Measurements from ENCODE around the gene LCE1D. TPM values are rescaled to one million over a fixed set of nuclear protein-coding genes. Genes with fewer than 3 reads are reported as not detected.

Gene LCE1D, protein sequence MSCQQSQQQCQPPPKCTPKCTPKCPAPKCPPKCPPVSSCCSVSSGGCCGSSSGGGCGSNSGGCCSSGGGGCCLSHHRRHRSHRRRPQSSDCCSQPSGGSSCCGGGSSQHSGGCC
- not detected in 2 replicates for total RNA-seq
- long read RNA-seq, result 0 reads

DNA sequence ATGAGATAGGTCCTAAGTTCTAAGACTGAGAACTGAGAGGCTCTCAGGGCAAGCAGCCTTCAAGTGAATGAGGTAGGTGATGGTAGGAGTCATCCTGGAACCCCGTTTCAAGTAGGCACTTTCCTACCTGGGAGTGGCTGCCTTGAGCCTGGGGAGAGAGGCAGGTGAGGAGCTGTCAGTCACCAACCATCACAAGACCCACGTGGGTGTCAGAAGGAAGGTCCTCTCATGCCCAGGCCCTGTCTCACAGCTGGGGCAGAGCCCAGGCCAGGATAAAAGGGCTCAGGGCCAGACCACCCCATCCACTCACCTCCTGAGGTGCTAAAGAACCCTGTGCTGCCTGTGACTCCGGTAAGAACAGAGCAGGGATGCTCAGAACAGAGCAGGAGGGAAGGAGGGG lies at the start of gene LCE1D:
LCE1D (plus strand) TSS at position 301 of the 400 bp plus-strand sequence. CDS start 1,074 bp downstream, outside the sequence.
- peaks cover 4% of the 10 kb centered on the region for H3K9me3 Mint-ChIP-seq (ENCODE audit: unreplicated experiment)
- no peak for DNase-seq (ENCODE audit: extremely low spot score, unreplicated experiment)
- TF ChIP-seq, protein P1, sequence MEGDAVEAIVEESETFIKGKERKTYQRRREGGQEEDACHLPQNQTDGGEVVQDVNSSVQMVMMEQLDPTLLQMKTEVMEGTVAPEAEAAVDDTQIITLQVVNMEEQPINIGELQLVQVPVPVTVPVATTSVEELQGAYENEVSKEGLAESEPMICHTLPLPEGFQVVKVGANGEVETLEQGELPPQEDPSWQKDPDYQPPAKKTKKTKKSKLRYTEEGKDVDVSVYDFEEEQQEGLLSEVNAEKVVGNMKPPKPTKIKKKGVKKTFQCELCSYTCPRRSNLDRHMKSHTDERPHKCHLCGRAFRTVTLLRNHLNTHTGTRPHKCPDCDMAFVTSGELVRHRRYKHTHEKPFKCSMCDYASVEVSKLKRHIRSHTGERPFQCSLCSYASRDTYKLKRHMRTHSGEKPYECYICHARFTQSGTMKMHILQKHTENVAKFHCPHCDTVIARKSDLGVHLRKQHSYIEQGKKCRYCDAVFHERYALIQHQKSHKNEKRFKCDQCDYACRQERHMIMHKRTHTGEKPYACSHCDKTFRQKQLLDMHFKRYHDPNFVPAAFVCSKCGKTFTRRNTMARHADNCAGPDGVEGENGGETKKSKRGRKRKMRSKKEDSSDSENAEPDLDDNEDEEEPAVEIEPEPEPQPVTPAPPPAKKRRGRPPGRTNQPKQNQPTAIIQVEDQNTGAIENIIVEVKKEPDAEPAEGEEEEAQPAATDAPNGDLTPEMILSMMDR (IDR thresholded peaks at IDR 0.05), result no peak
- H3K27me3 Mint-ChIP-seq (ENCODE audit: unreplicated experiment), result no peaks in the 10 kb centered on the region
- H3K27ac Mint-ChIP-seq (ENCODE audit: unreplicated experiment), result no peak within 1 kb of the TSS
- no peaks in the 10 kb centered on the region for H3K4me1 Mint-ChIP-seq (ENCODE audit: unreplicated experiment)
- H3K4me3 Mint-ChIP-seq (ENCODE audit: unreplicated experiment), result no peak within 1 kb of the TSS
- H3K36me3 Mint-ChIP-seq (ENCODE audit: unreplicated experiment), result no peaks in the 10 kb centered on the region

DNA sequence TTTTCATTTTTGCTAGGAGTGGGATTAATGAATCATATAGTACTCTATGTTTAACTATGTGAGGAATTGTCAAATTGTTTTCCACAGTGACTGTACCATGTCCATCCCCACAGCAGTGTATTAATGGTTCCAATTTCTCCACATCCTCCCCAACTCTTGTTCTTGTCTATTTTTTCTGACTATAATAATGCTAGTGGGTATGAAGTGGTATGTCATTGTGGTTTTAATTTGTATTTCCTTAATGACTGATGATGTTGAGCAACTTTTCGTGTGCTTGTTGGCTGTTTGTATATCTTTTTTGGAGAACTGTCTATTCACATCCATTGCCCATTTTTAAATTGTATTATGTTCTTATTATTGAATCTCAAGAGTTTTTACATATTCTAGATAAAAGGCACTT lies 48.7 kb upstream of the LCE1D start:
- H3K36me3 Mint-ChIP-seq (ENCODE audit: unreplicated experiment), result no peaks in the 10 kb centered on the region
- H3K4me3 Mint-ChIP-seq (ENCODE audit: unreplicated experiment), result no peak overlapping the region
- no peak overlapping the region for H3K27ac Mint-ChIP-seq (ENCODE audit: unreplicated experiment)
- DNase-seq (ENCODE audit: extremely low spot score, unreplicated experiment), result no peak
- H3K4me1 Mint-ChIP-seq (ENCODE audit: unreplicated experiment), result no peaks in the 10 kb centered on the region
- no peaks in the 10 kb centered on the region for H3K27me3 Mint-ChIP-seq (ENCODE audit: unreplicated experiment)
- H3K9me3 Mint-ChIP-seq (ENCODE audit: unreplicated experiment), result peaks cover 5% of the 10 kb centered on the region
- TF ChIP-seq, protein P1 (IDR thresholded peaks at IDR 0.05), result no peak

DNA sequence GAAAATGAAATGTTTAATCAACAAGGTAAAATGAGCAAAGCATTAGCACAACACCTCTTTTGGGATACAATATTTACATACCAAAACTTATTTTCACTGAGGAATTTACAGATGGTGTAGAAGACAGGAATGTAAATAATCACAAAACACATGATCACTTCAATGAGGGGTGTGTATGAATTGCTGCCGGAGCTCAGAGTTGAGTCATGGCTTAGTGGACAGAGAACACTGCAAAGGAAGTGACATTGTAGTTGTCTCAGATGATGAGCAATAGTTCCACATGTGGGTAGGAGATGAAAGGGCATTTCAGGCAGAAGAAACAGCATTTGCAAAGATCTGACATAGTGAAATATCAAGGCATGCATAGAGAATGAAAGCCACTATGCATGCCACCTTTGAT lies 44.3 kb upstream of the LCE1D start:
- Mint-ChIP-seq H3K27me3 (ENCODE audit: unreplicated experiment) (no peaks in the 10 kb centered on the region), H3K4me3 (ENCODE audit: unreplicated experiment) (no peak overlapping the region), H3K9me3 (ENCODE audit: unreplicated experiment) (peaks cover 12% of the 10 kb centered on the region), H3K36me3 (ENCODE audit: unreplicated experiment) (no peaks in the 10 kb centered on the region), H3K4me1 (ENCODE audit: unreplicated experiment) (no peaks in the 10 kb centered on the region), H3K27ac (ENCODE audit: unreplicated experiment) (no peak overlapping the region)
- TF ChIP-seq, protein P1 (IDR thresholded peaks at IDR 0.05), result no peak
- no peak for DNase-seq (ENCODE audit: extremely low spot score, unreplicated experiment)

DNA sequence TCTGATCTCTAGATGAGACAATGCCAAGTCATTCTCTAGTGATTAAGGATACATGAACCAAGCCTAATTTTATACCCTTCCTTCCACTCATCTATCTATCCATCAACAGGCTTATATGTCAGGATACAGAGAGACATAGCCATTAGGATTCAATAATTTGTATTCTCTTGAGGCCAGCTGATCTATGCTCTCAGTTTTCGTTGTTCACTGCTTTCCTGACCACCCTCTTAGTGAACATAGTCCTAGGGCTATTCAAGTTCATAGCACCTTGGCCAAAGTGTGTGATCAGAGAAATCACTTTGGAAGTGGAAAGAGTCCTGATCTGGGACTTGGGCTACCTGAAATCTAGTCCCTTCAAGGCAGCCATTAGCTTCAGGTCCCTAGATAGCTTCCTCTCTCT lies 42.9 kb upstream of the LCE1D start:
- Mint-ChIP-seq H3K36me3 (ENCODE audit: unreplicated experiment) (no peaks in the 10 kb centered on the region), H3K4me1 (ENCODE audit: unreplicated experiment) (no peaks in the 10 kb centered on the region), H3K9me3 (ENCODE audit: unreplicated experiment) (peaks cover 19% of the 10 kb centered on the region), H3K27ac (ENCODE audit: unreplicated experiment) (no peak overlapping the region), H3K4me3 (ENCODE audit: unreplicated experiment) (no peak overlapping the region), H3K27me3 (ENCODE audit: unreplicated experiment) (no peaks in the 10 kb centered on the region)
- TF ChIP-seq, protein P1 (IDR thresholded peaks at IDR 0.05), result no peak
- no peak for DNase-seq (ENCODE audit: extremely low spot score, unreplicated experiment)

DNA sequence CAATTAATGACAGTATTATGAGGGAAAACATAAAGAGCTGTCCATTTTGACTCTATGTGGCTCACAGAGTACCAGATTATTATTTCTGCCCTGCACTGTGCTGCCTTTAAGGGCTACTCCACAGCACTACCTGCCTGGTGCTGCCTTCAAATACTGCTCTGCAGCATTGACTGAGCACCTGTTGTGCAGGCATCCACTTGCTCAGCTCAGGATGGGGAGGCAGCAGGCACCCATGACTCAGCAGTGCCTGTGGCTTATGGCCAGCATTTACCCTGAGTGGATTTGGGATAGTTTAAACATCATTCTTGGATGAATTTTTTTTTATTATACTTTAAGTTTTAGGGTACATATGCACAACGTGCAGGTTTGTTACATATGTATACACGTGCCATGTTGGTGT lies 39.6 kb upstream of the LCE1D start:
- no peak overlapping the region for H3K27ac Mint-ChIP-seq (ENCODE audit: unreplicated experiment)
- H3K27me3 Mint-ChIP-seq (ENCODE audit: unreplicated experiment), result no peaks in the 10 kb centered on the region
- TF ChIP-seq, protein P1 (IDR thresholded peaks at IDR 0.05), result no peak
- DNase-seq (ENCODE audit: extremely low spot score, unreplicated experiment), result no peak
- H3K36me3 Mint-ChIP-seq (ENCODE audit: unreplicated experiment), result no peaks in the 10 kb centered on the region
- H3K9me3 Mint-ChIP-seq (ENCODE audit: unreplicated experiment), result peaks cover 32% of the 10 kb centered on the region
- H3K4me3 Mint-ChIP-seq (ENCODE audit: unreplicated experiment), result no peak overlapping the region
- no peaks in the 10 kb centered on the region for H3K4me1 Mint-ChIP-seq (ENCODE audit: unreplicated experiment)
